Sigmoid colon (tissue), 7 donors: Measurements from ENCODE around the gene NCS1. TPM values are rescaled to one million over a fixed set of nuclear protein-coding genes. Genes with fewer than 3 reads are reported as not detected.

Experiments used
- DNase-seq: peaks from one replicate; pipeline ENCODE4 v3.0.0-alpha.2; 2019
- H3K27ac ChIP-seq, 4 donors: fragments of 200-600 bp; sonication (generic); one replicate each; pipeline ENCODE4 v1.5.1; 2016 to 2019; ENCODE audit warnings: mild to moderate bottlenecking in 1 of 4
- H3K27me3 ChIP-seq, 3 donors: fragments of 200-600 bp; sonication (generic); one replicate each; pipeline ENCODE4 v1.5.1; 2019; ENCODE audit warnings: mild to moderate bottlenecking in 1 of 3
- H3K36me3 ChIP-seq, 4 donors: fragments of 200-600 bp; sonication (generic); one replicate each; pipeline ENCODE4 v1.5.1; 2016 to 2019
- H3K4me1 ChIP-seq, 4 donors: fragments of 200-600 bp; sonication (generic); one replicate each; pipeline ENCODE4 v1.5.1; 2017 to 2019
- H3K4me3 ChIP-seq, 4 donors: fragments of 200-600 bp; sonication (generic); one replicate each; pipeline ENCODE4 v1.5.1; 2017 to 2019; ENCODE audit warnings: mild to moderate bottlenecking in 2 of 4, moderate library complexity in 1 of 4
- H3K9me3 ChIP-seq, 4 donors: fragments of 200-600 bp in 3 of 4; sonication (generic) in 3 of 4; one replicate each; pipeline versions ENCODE4 v1.5.1 to v1.6.1; 2013 to 2019
- EP300 ChIP-seq, 4 donors: sonication (generic); formaldehyde crosslinking; IDR thresholded peaks; one replicate each; pipeline ENCODE4 v1.6.1; 2017; ENCODE audit warnings: antibody characterized with exemption in 4 of 4
- POLR2A ChIP-seq, 2 donors: fragments of 450-650 bp; IDR thresholded peaks; one replicate each; pipeline ENCODE4 v1.6.1; 2016; ENCODE audit warnings: antibody characterized with exemption in 2 of 2, mild to moderate bottlenecking in 2 of 2, moderate library complexity in 2 of 2
- POLR2AphosphoS5 ChIP-seq, 4 donors: sonication (generic); formaldehyde crosslinking; IDR thresholded peaks; one replicate each; pipeline ENCODE4 v1.6.1; 2017; ENCODE audit warnings: antibody characterized with exemption in 4 of 4
- WGBS, 2 donors: extraction: QIAGEN DNeasy Blood & Tissue Kit; methylation state at CpG; one replicate each; pipeline ENCODE4 v1.1.7; 2013; 5-methylcytosine and 5-hydroxymethylcytosine counted together
- intact Hi-C: fragments of 100-400 bp; cut with DNase I; formaldehyde crosslinking; loops from one replicate; pipeline ENCODE4 v1.15.1; 2023
- polyA plus RNA-seq, 3 donors: library from polyadenylated mRNA; stranded (reverse); fragments of 200-250 nt; gene quantifications; one replicate each; pipeline ENCODE4 v1.2.3, GENCODE V29; 2013
- total RNA-seq, 4 donors: library from RNA; depleted of rRNA; stranded (reverse); fragments of >200 nt; gene quantifications; one replicate each; pipeline ENCODE4 v1.1.0, GENCODE V29; 2016
- TF ChIP-seq, protein P1 (sequence below), 4 experiments: fragments of 450-650 bp in 3 of 4; fragments of 200-600 bp in 1 of 4; IDR thresholded peaks; one replicate each; pipeline ENCODE4 v1.5.1; 2016 to 2019; ENCODE audit warnings: antibody characterized with exemption in 4 of 4, mild to moderate bottlenecking in 3 of 4, moderate library complexity in 2 of 4
- donor health status: healthy with polysubstance abuse.
- donor health status: Bipolar disorder and iron deficiency.
- donor health status: healthy.

Gene NCS1
- total and polyA plus RNA-seq, 7 donors: 0.69 to 133 (median 78.5) TPM

DNA sequence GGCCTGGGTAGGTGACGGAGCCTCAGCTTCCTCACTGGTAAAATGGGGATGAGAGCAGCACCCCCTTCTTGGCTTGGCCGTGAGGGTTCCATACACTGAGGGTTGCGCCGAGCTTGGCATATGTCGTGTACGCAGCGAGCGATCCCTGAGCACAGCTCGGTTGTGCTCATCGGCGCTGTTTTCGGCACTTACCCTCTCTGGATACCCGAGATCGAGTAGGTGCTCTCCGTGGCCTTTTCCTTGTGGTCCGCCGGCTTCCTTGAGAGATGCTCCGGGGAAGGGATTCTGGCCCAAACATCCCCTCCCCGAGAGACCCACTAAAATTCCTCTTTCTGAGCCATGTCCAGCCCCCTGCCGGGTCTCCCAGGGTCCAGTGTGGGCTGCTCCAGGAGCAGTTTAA is 53.4 kb downstream of the NCS1 start:
- no peaks in the 10 kb centered on the region for H3K27me3 ChIP-seq
- DNase-seq: no peak
- no peak overlapping the region for H3K4me3 ChIP-seq
- intact Hi-C loops: loop anchor here (10.0 kb wide), 1 partner anchor 1591 kb away; no protein-coding TSS in a partner anchor
- H3K9me3 ChIP-seq: peaks cover 0 to 7% (median 4%) of the 10 kb centered on the region in 4 donors
- WGBS, 2 donors: 96% methylated on average over 20 of the region's 20 CpGs
- TF ChIP-seq EP300 (IDR thresholded peaks at IDR 0.05) (no peak), POLR2A (IDR thresholded peaks at IDR 0.05) (no peak), POLR2AphosphoS5 (IDR thresholded peaks at IDR 0.05) (no peak)
- TF ChIP-seq, protein P1, sequence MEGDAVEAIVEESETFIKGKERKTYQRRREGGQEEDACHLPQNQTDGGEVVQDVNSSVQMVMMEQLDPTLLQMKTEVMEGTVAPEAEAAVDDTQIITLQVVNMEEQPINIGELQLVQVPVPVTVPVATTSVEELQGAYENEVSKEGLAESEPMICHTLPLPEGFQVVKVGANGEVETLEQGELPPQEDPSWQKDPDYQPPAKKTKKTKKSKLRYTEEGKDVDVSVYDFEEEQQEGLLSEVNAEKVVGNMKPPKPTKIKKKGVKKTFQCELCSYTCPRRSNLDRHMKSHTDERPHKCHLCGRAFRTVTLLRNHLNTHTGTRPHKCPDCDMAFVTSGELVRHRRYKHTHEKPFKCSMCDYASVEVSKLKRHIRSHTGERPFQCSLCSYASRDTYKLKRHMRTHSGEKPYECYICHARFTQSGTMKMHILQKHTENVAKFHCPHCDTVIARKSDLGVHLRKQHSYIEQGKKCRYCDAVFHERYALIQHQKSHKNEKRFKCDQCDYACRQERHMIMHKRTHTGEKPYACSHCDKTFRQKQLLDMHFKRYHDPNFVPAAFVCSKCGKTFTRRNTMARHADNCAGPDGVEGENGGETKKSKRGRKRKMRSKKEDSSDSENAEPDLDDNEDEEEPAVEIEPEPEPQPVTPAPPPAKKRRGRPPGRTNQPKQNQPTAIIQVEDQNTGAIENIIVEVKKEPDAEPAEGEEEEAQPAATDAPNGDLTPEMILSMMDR (IDR thresholded peaks at IDR 0.05): no peak
- peaks cover 26 to 75% (median 43%) of the 10 kb centered on the region in 4 donors for H3K36me3 ChIP-seq
- peak overlapping the region in 2 of 4 donors; percentile 3 to 21 for H3K27ac ChIP-seq
- H3K4me1 ChIP-seq: peaks cover 3 to 5% (median 4%) of the 10 kb centered on the region in 4 donors

DNA sequence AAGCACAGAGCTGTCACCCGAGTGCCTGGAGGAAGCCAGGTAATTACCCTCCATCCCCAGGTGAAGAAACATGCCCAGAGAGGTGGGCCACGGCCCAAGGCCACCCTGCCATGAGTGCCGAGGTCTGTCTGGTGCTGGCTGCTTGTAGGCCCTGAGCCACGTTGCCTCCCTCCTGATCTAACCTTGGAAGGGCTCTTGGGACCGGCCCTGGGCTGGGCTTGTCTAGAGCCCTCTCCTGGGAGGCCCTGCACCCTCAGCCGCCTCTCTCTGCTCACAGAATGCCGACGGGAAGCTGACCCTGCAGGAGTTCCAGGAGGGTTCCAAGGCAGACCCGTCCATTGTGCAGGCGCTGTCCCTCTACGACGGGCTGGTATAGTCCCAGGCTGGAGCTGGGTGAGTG is 53.9 kb downstream of the NCS1 start:
- no peak for TF ChIP-seq POLR2AphosphoS5 (IDR thresholded peaks at IDR 0.05)
- TF ChIP-seq POLR2A (IDR thresholded peaks at IDR 0.05): no peak
- TF ChIP-seq, protein P1 (IDR thresholded peaks at IDR 0.05): no peak
- TF ChIP-seq EP300 (IDR thresholded peaks at IDR 0.05): no peak
- Histone ChIP-seq H3K27me3 (no peaks in the 10 kb centered on the region), H3K36me3 (peaks cover 26 to 80% (median 43%) of the 10 kb centered on the region in 4 donors), H3K4me1 (peaks cover 0 to 3% (median 0%) of the 10 kb centered on the region in 4 donors), H3K27ac (peak overlapping the region in 1 of 4 donors; percentile 21), H3K9me3 (peaks cover 0 to 7% (median 4%) of the 10 kb centered on the region in 4 donors), H3K4me3 (no peak overlapping the region)
- WGBS, 2 donors: 93 to 95% methylated on average over 12 of the region's 12 CpGs
- intact Hi-C loops: loop anchor here (10.0 kb wide), 1 partner anchor 1591 kb away; no protein-coding TSS in a partner anchor
- DNase-seq: no peak

DNA sequence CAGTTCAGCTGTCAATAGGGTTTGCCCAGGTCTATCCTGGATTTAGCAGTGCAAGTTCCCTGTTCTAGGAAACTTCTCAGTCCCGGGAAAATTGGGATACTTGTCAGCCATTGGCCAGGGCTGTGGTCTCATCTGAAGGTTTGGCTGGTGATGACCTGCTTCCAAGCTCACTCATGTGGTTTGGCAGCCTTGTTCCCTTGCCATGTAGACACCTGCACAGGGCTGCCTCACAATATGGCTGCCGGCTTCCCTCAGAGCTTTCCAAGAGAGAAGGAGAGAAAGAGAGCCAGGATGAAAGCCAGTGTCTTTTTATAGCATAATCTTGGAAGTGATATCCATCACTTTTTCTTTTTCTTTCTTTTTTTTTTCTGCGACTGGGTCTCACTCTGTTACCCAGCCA is 55.6 kb downstream of the NCS1 start:
- peaks cover 26 to 88% (median 41%) of the 10 kb centered on the region in 4 donors for H3K36me3 ChIP-seq
- intact Hi-C loops: loop anchor here (10.0 kb wide), 1 partner anchor 1593 kb away; no protein-coding TSS in a partner anchor
- no peak overlapping the region for H3K4me3 ChIP-seq
- peaks cover 0 to 3% (median 0%) of the 10 kb centered on the region in 4 donors for H3K4me1 ChIP-seq
- no peaks in the 10 kb centered on the region for H3K27me3 ChIP-seq
- DNase-seq: no peak
- H3K27ac ChIP-seq: no peak overlapping the region
- WGBS, 2 donors: 82 to 97% methylated on average over 3 of the region's 3 CpGs
- peaks cover 0 to 7% (median 4%) of the 10 kb centered on the region in 4 donors for H3K9me3 ChIP-seq
- TF ChIP-seq POLR2AphosphoS5 (IDR thresholded peaks at IDR 0.05) (no peak), EP300 (IDR thresholded peaks at IDR 0.05) (no peak), POLR2A (IDR thresholded peaks at IDR 0.05) (no peak)
- TF ChIP-seq, protein P1 (IDR thresholded peaks at IDR 0.05): no peak

DNA sequence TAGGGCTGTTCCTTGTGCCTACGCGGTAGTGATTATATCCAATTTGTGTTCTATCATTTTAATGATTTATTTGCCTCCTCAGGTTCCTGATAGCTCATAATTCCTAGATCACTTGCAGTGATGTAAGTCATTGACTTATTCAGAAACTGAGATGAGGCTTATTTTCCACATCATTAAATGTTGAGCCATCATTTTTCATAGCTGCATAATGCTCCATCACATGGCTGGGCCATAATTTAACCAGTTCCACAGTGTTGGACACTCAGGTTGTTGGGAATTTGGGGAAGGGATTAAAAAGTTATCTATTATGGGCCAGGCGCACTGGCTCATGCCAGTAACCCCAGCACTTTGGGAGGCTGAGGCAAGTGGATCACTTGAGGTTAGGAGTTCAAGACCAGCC is 57.6 kb downstream of the NCS1 start:
- Histone ChIP-seq H3K9me3 (peaks cover 0 to 7% (median 4%) of the 10 kb centered on the region in 4 donors), H3K27me3 (no peaks in the 10 kb centered on the region), H3K4me3 (no peak overlapping the region), H3K4me1 (peaks cover 0 to 3% (median 2%) of the 10 kb centered on the region in 4 donors), H3K36me3 (peaks cover 34 to 93% (median 47%) of the 10 kb centered on the region in 4 donors), H3K27ac (peak overlapping the region in 2 of 4 donors; percentile 29 to 92)
- DNase-seq: no peak
- intact Hi-C loops: loop anchor here (10.0 kb wide), 1 partner anchor 1595 kb away; no protein-coding TSS in a partner anchor
- TF ChIP-seq POLR2A (IDR thresholded peaks at IDR 0.05) (no peak), POLR2AphosphoS5 (IDR thresholded peaks at IDR 0.05) (no peak), EP300 (IDR thresholded peaks at IDR 0.05) (no peak)
- TF ChIP-seq, protein P1 (IDR thresholded peaks at IDR 0.05): no peak
- 67 to 79% methylated on average over 3 of the region's 3 CpGs for WGBS, 2 donors
